CD4-positive, alpha-beta T cell treated with Interleukin-6 at 100 ng/mL for 8 hours (primary cell): ENCODE data around the gene DHFR2.
"Not testable (repeated sequence)": the region's sequence is repeated elsewhere in the genome, so short reads cannot be mapped to it uniquely, and the experiment has no call there.

Source experiments
- DNase-seq: peaks from one replicate; pipeline ENCODE4 v3.0.0-alpha.2; 2020; ENCODE audit warnings: mixed read lengths, low spot score

DHFR2 gene

DNA sequence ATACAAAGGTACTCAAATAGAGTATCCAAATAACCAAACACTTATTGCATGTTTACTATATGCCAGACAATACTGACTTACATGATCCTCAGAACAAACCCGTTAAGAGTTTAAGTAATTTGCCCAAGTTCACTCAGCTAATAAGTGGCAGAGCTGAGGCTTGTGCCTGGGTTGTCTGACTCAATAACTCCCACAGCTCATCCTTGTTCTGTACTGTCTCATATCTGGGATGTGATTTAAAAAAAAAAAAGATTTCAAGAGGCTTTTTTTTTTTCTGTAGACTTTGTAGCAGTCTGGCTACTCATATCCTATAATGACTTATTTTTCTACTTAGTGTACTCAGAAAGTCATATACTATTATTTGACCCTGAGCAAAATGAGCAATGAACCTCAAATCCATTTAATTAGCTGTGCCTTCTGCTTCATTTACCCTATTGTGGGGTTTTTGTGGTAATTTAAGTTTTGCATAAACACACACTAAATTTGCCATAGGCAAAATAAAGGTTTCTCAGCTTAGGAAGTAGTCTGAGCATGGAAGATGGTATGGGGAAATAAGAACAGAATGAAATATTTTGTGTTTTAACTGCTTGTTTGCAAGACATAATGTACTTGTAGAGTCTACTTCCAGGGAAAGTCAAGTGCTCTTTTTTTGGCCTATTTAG lies 3.2 kb upstream of the DHFR2 start:
- DNase-seq = no peak

DNA sequence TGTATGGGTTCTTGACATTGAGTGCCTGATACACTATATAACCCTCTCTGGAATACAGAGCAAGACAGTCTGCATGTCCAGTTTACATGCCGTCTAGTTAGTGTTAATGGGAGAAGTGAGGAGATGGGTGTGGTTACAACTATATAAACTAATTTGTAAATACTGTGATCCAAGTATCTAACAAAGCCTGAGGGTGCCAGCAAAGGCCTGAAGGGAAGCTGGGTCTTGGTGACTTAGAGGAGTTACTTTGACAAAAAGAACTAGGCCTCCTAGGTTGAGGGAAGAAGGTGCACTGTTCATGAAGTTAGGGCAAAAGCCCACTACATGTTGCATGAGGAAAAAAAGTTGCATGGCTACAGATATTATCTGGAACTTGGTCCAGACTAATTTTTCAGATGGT lies 2.4 kb upstream of the DHFR2 start:
- DNase-seq = no peak

DNA sequence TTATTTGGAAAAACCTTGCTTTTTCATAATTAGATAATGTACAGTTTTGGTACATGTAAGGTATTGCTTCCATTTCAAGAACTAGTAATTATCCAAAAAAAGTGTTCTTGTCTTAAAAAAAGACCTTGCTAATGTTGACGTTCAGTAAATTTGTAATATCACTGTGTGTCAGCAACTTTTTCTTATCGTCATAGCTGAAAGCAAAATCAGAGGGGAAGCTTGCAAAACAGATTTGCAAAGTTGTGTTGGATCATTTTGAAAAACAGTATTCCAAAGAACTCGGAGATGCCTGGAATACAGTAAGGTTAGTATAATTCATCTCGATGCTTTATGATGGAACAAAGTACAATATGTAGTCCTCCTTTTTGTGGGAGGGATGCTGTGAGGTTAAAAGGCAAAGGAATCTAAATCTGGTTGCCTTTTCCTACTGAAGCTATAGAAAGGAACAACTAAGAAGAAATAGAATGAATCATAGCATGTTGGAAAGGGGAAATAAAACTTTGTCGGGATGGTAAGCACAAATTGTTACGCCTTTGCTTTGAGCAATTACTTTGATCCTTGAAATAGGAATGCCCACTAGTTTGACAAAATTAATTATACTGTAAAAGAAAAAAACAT lies 1.6 kb upstream of the DHFR2 start:
- DNase-seq = no peak

DNA sequence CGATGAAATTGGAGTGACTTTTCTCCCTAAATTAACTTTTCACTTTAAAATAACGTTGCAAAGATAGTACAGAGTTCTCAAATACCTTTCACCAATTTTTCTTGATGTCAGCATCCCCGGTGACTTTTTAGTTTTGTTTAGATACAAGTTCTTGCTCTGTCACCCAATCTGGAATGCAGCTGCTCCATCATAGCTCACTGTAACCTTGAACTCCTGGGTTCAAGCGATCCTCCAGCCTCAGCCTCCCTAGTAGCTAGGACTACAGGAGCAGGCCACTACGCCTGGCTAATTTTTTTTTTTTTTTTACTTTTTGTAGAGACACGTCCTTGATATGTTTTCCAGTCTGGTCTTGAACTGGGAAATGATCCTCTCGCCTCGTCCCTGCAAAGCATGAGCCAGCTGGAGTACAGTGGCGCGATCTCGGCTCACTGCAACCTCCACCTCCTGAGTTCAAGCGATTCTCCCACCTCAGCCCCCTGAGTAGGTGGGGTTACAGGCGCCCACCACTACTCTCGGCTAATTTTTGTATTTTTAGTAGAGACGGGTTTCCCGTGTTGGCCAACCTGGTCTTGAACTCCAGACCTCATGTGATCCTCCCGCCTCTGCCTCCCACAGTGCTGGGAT lies 892 bp upstream of the DHFR2 start:
- no peak for DNase-seq

DNA sequence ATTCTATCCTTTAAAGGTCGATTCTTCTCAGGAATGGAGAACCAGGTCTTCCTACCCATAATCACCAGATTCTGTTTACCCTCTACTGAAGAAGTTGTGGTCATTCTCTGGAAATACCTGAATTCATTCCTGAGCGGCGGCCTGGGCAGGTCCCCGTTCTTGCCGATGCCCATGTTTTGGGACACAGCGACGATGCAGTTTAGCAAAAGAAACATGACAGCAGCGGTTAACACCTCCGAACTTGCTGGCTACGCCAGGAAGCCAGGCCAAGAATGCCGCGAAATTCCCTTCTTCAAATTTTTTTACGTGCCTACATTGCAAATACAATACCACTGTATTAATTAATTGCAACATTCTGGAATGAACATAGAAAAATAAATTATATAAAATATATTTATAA lies 1.4 kb downstream of the DHFR2 start:
- no peak for DNase-seq

DNA sequence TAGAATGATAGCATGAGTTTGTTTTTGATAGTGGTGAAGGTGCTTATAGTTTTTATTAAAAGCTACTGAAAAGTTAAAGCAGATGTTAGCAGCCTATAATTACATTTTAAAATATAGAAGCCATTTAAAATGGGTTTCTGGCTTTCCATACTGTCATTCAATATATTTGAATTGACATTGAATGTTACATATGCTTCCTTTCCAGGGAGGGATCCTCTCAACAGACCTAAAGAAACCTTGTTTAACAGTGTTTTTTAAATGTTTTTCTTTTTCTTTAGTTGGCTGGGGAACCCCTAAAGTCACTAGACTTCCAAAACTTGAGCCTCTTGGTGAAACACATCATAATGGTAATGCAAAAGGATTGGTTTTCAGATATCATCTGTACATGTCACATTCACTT lies 12.2 kb downstream of the DHFR2 start:
- no peak for DNase-seq

DNA sequence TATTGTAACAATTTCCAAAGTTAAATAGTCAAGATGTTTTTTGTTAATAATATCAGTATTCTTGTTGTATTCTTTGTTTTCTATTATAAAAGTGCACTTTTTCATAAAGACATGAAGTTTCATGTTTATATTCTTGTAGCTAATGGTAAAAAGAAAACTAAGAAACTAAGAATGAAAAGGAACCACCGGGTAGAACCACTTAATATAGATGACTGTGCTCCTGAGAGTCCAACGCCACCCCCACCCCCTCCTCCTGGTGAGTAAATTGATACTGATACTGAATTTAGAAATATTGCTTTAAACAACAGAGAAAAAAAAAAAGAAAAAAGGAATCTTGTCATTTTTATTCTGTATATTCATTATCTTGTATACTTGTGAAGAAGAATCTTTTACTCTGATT lies 13.4 kb downstream of the DHFR2 start:
- no peak for DNase-seq

DNA sequence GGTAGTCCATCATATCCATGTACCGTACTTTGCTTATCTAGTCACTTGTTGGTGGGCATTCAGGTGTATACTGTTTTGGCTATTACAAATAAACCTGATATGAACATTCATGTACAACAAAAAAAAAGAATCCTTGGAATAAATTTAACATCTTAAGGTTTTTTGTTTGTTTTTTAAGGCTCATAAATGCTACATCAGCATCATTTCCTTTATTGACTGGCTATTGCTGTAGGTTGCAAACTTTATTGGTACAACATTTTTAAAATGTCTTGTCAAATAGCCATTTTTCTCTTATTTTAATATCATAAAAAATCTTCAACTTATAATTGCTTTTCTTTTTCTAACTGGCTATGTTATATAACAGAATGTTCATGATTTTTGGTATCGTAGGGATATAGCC lies 16.2 kb downstream of the DHFR2 start:
- DNase-seq = no peak

DNA sequence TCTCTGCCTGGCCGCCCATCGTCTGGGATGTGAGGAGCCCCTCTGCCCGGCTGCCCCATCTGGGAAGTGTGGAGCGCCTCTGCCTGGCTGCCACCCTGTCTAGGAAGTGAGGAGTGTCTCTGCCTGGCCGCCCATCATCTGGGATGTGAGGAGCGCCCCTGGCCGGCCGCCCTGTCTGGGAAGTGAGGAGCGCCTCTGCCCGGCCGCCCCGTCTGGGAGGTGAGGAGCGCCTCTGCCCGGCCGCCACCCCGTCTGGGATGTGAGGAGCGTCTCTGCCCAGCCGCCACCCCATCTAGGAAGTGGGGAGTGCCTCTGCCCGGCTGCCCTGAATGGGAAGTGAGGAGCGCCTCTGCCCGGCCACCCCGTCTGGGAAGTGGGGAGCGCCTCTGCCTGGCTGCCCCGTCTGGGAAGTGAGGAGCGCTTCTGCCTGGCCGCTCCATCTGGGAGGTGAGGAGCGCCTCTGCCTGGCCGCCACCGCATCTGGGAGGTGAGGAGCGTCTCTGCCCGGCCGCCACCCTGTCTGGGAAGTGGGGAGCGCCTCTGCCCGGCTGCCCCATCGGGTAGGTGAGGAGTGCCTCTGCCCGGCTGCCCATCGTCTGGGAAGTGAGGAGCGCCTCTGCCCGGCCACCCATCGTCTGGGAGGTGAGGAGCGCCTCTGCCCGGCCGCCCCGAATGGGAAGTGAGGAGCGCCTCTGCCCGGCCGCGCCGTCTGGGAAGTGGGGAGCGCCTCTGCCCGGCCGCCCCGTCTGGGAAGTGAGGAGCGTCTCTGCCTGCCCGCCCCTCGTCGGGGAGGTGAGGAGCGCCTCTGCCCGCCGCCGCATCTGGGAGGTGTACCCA lies 18.4 kb downstream of the DHFR2 start:
- DNase-seq = not testable (repeated sequence)

DNA sequence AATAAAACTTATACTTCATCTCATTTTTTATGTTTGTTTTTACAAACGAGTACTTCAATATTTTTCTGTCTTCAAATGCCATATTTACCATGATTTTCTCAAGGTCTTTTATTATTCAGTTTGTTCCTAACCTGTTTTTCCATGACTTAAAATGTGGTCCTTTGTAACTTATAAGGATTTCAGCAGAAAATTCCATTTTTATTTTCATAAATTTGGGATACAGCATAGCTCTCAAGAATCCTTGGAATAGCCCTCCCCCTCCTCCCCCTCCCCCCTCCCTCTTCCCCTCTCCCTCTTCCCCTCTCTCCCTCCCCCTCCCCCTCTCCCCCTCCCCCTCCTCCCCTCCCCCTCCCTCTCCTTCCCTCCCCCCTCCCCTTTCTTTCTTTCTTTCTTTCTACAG lies 19.4 kb downstream of the DHFR2 start:
- DNase-seq = no peak

DNA sequence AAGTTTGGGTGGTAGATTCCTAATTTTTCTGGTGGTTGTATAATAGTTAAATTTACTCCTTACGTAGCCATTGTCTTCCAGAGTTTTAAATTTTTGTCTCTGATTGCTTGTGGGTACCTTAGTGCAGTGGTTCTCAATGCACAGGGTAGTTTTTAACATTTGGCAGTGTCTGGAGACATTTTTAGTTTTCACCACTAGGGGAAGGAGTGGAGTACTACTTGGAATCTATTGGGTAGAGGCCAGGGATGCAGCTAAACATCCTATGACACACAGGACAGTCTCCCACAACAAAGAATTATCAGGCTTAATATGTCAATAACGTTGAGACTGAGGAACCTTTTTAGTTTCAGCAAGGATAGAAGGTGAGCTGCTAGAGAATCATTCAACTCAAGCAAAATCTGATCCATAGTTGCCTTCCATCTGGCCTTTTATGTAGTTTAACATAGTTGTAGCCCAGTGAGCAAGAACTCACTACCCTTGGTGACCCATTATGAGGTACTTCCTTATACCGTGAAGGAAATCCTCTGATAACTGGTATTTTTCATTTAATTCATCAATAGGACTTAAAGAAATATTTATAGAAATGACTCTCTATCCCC lies 25.7 kb downstream of the DHFR2 start:
- DNase-seq = no peak

DNA sequence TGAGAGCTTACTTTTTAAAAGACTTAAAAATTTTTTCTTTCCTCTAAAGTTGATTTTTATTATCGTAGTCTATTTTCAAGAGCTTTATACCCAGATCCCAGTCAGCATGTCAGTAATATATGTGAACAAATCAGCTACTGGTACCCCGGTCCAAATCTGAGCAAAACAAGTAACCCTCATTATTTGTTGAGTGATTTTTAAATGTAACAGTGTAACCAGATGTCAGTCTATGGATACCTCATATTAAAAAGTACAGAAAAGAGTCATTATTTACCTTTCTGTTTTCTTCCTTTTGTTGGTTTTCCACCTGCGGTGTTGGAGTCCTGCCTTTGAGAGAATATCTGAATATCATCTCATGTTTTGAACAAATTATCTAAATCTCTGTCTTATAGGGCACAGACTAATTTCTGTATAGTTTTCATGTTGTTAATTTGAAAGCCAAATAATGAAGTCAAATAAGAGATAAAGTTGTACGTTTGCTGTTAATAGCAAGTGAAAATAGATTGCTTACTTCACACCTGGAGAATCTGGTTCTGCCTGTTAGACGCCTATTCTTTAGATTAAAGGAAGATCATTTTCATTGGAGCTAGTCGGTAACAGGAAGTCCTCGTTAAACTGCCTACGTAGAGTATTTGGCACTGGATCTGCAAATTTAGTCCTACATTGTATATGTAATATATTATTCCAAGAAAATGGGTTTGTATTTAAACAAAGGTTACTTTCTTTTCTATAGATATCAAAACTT lies 34.5 kb downstream of the DHFR2 start, which contains the start of gene STX19:
TSS of gene STX19 (minus strand) at position 505 of the 745 bp plus-strand sequence. CDS start 13,328 bp downstream, outside the sequence.
- no peak for DNase-seq

DNA sequence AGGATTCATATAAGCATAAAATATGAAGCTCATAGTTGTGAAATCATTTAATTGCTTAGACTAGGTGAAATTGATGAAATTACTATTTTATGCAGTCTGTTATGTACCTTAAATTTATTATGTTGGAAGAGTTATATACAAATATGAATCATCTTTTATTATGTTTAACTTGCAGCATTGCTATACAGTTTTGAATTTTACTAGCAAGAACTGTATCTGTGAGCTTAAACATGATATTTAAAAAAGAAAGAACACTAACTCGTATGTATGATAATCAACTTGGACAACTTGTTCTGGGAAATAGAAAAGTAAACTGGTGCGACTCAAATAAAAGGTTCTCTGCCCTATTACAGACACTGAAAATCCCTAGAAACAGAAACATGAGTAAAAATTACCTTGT lies 36.1 kb downstream of the DHFR2 start:
- DNase-seq = no peak

DNA sequence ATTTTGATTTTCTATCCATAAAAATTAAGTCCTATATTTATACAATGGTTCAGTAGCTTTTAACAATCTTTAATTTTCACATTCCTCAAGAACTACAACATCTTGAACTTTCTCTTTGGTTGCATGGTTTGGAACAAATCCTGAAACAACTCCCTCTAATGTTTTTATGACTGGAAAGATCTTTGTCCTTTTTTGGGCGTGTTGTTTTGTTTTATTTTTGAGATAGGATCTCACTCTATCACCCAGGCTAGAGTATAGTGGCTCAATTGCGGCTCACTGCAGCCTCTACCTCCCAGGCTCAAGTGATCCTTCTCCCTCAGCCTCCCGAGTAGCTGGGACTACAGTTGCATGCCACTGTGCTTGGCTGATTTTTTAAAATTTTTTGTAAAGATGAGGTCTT lies 38.3 kb downstream of the DHFR2 start:
- no peak for DNase-seq

DNA sequence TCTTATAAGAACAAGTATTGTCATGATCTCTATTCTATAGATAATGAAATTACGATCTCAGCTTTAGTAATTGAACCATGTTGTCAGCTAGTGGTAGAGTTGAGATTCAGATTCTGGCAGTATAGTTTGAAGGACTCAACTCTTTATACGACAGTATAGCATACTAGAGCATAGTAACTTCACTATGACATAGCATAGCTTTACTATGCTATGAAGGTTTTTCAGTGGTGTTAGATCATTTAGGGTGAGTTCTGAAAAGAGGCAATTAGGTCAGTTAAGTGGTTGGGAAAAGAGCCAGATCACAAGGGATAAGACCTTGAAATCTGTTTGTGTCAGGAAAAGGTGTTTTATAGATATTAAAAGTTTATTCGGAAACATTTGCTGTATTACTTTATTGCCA lies 42.4 kb downstream of the DHFR2 start:
- DNase-seq = no peak

DNA sequence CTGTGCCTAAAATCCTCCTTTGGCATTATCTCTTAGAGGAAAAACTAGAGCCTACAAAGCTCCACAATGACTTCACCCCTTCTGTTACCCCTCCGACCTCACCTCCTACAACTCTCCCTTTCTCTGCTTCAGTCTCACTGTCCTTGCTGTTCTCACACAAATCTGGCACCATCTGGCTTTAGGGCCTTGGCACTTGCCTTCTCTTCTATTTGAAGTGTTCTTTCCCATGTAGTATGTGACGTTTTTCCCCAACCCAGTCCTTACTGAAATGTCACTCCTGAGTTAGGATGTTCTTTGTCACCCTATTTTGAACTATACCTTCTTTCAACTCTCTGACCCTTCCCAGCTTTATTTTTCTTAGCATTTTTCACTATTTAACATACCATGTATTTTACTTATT lies 43.1 kb downstream of the DHFR2 start:
- DNase-seq = no peak

DNA sequence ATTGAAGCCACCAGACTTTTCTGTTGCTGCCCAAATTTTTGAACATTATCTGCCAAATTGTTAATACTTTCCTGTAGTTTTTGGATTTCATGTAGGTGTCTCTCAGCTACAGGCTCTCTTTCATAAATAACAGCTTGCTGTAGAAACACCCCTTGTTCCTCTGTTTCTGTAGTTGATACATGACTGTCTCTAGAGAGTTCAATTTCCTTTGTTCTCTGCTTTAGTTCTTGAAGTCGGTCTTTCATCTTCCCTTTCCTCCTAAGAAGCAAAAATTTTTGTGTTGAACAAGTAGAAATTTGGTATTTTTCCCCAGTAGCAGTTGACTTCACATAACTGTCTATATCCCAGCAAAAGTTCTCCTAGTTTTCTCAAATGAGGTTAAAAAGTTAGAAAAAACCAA lies 47.7 kb downstream of the DHFR2 start:
- DNase-seq = no peak

DNA sequence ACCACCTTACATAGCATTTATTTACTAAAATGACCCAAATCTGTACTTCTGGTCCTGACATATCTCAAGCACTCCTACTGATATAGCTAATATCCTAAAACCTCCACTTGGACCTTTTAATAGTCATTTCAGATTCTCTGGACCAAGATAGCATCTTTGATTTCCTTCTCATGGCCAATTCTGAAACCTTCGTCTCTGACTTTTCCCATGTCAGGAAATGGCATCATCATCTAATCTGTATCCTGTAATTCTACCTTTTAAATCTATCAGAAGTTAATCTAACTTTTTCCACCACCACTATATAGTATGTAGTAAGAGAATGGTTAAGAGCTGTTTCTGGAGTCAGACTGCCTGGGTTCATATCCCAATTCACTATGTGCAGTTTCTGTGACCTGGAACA lies 50.5 kb downstream of the DHFR2 start:
- no peak for DNase-seq

DNA sequence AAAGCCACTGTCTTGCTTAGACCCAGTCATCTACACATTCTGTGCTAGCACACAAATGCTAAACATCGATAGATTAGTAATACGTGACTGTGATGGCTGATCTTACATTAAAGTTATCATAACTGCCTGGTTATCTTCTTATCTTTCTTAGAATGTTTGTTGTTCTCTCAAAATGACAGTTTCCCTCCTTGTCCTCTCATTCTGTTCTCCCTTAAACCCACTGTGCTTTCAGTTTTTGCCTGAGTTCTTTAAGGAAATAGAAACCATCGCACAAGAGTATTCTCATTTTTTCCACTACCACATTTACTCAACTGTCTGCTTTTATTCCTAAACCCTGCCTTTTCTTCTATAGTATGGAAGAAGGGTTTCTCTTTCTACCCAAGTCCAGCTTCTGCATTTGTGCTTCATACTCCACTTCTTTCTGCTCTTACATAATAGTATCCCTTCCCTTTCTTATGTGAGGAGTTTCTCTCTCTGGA lies 51.4 kb downstream of the DHFR2 start:
- no peak for DNase-seq

DNA sequence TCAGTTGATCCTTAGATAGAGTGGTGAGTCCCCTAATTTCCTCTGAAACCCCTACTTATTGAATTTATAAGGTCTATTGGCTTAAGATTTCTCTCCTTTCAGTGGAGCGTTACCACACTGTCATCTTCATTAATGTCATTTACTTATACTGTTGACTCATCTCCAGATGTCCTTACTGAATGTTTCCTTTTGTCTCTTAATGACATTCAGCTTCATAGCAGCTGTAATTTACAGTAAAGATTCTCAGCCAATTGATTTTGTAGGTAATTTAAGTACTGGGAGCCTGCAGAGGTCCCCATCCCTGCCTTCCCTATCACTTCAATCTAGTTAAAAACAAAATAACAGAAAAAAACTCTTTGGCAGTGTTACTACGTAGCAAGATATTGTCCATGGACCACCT lies 53.1 kb downstream of the DHFR2 start:
- no peak for DNase-seq

DNA sequence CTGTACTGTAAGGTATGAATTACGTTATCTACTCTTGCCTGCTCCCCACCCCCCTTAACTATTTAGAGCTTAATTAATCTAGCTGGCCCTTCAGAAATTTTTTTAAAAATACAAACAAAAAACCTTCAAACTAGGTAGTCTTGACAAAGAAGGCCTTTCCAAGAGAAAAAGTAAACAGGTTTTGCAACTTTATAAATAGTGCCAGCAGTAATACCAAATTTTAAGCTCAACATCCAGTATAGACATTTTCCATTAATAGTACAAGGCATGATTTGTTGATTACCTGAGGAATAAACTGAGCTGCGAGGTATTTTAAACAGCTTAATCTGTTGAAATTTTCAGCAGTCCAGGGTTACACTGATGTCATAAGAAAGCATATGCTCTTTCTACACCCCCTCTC lies 54.5 kb downstream of the DHFR2 start:
- DNase-seq = no peak
